ENCODE data around the gene TSPAN1. TPM values are rescaled to one million over a fixed set of nuclear protein-coding genes. Genes with fewer than 3 reads are reported as not detected.

TSPAN1 gene
- total and polyA plus RNA-seq, 2 of the 13 experiments (the other 11 are each of a cell fraction or from before 2014, with no cell fraction given), result 1.7 to 2.9 TPM

- in situ Hi-C loops (cut with HindIII; ENCODE audit: extremely low pct_ligation_motif_present, low pct_unique_long_range_greater_than_20kb) (no loop called here), intact Hi-C loops (cut with micrococcal nuclease; ENCODE audit: unreplicated experiment) (no loop called here)
- H3K4me1 ChIP-seq (ENCODE audit: insufficient read depth, low read length), result peaks cover 15% of the 10 kb centered on the region
- DNase-seq (ENCODE audit: low spot score), result no peak
- ChIA-PET CTCF (ENCODE audit: low intra/inter-chr PET ratio, low total read pairs) (no interaction called here), POLR2A (no interaction called here)
- H3K9ac ChIP-seq (ENCODE audit: insufficient read depth, low read depth, low read length), result no peak overlapping the region
- no peak overlapping the region for H3K4me2 ChIP-seq (ENCODE audit: low read depth, low read length)
- no peak overlapping the region for H2AFZ ChIP-seq (ENCODE audit: low read length)
- WGBS (ENCODE audit: low lambda C conversion rate), result 3% methylated on average over 1 of the region's 1 CpG
- no TSS peak for BruUV-seq (replicated peaks)
- no peak overlapping the region for H3K27ac ChIP-seq (ENCODE audit: extremely low read length, insufficient read depth, low read length)
- peaks cover 0 to 13% of the 10 kb centered on the region in 2 experiments; a peak in 2 of 5 replicates for H3K27me3 ChIP-seq (ENCODE audit: control insufficient read depth in 1 of 2, insufficient read depth in 2 of 2, low read length in 2 of 2)
- no peaks in the 10 kb centered on the region for H3K9me3 ChIP-seq (ENCODE audit: low read length)
- no peak overlapping the region for H3K4me3 ChIP-seq (replicated peaks in 1 of 3; ENCODE audit: insufficient read depth in 1 of 3, low read depth in 2 of 3, low read length in 3 of 3)
- H4K20me1 ChIP-seq (ENCODE audit: insufficient read depth, low read length), result no peaks in the 10 kb centered on the region
- no peak for FAIRE-seq
- no peaks in the 10 kb centered on the region for H3K36me3 ChIP-seq (replicated peaks in 1 of 2; ENCODE audit: control insufficient read depth in 1 of 2, insufficient read depth in 2 of 2, low read length in 2 of 2)
- ATAC-seq, result no peak
- no peak for TF ChIP-seq ZNF276 (CRISPR knock-in tag; IDR thresholded peaks at IDR 0.05; ENCODE audit: low read depth)
- no peak for TF ChIP-seq ZNF616 (CRISPR knock-in tag; IDR thresholded peaks at IDR 0.05; ENCODE audit: low read depth)
- no peak for TF ChIP-seq YY1 (IDR thresholded peaks at IDR 0.05; ENCODE audit: insufficient read depth, insufficient replicate concordance, low read depth, low read length)
- H3K79me2 ChIP-seq (ENCODE audit: insufficient read depth, low read length), result no peaks in the 10 kb centered on the region
Measured at GRCh38 chr1:46160212-46160611, 14.7 kb upstream of the TSPAN1 start.

GRCh38 chr1:46166521-46167462 is 8.1 kb upstream of the TSPAN1 start:
- intact Hi-C loops (cut with micrococcal nuclease; ENCODE audit: unreplicated experiment), result no loop called here
- Histone ChIP-seq H3K36me3 (replicated peaks in 1 of 2; ENCODE audit: control insufficient read depth in 1 of 2, insufficient read depth in 2 of 2, low read length in 2 of 2) (no peaks in the 10 kb centered on the region), H3K9me3 (ENCODE audit: low read length) (no peaks in the 10 kb centered on the region), H4K20me1 (ENCODE audit: insufficient read depth, low read length) (no peaks in the 10 kb centered on the region), H2AFZ (ENCODE audit: low read length) (no peak overlapping the region), H3K79me2 (ENCODE audit: insufficient read depth, low read length) (no peaks in the 10 kb centered on the region), H3K27ac (ENCODE audit: extremely low read length, insufficient read depth, low read length) (no peak overlapping the region), H3K4me1 (ENCODE audit: insufficient read depth, low read length) (no peaks in the 10 kb centered on the region), H3K4me2 (ENCODE audit: low read depth, low read length) (no peak overlapping the region), H3K27me3 (ENCODE audit: control insufficient read depth in 1 of 2, insufficient read depth in 2 of 2, low read length in 2 of 2) (peaks cover 0 to 16% of the 10 kb centered on the region in 2 experiments; a peak in 3 of 5 replicates), H3K9ac (ENCODE audit: insufficient read depth, low read depth, low read length) (no peak overlapping the region), H3K4me3 (replicated peaks in 1 of 3; ENCODE audit: insufficient read depth in 1 of 3, low read depth in 2 of 3, low read length in 3 of 3) (no peak overlapping the region)
- DNase-seq (ENCODE audit: low spot score), result no peak
- ChIA-PET CTCF (ENCODE audit: low intra/inter-chr PET ratio, low total read pairs) (no interaction called here), POLR2A (no interaction called here)
- TF ChIP-seq ZNF616 (CRISPR knock-in tag; IDR thresholded peaks at IDR 0.05; ENCODE audit: low read depth), result no peak
- TF ChIP-seq ZC3H4 (CRISPR knock-in tag; IDR thresholded peaks at IDR 0.05; ENCODE audit: borderline replicate concordance), result no peak
- no peak for TF ChIP-seq ZMYM4 (CRISPR knock-in tag; IDR thresholded peaks at IDR 0.05)
- no peak for TF ChIP-seq SALL2 (CRISPR knock-in tag; IDR thresholded peaks at IDR 0.05)
- no peak for TF ChIP-seq PPARG (CRISPR knock-in tag; conservative IDR thresholded peaks at IDR 0.05)
- no peak for TF ChIP-seq SOX13 (IDR thresholded peaks at IDR 0.05)
- no peak for TF ChIP-seq SOX13 (CRISPR knock-in tag; conservative IDR thresholded peaks at IDR 0.05 in 1 of 2, IDR thresholded peaks at IDR 0.05 in 1 of 2)
- no TSS peak for BruUV-seq (replicated peaks)
- in situ Hi-C loops (cut with HindIII; ENCODE audit: extremely low pct_ligation_motif_present, low pct_unique_long_range_greater_than_20kb), result no loop called here
- 56% methylated on average over 47 of the region's 47 CpGs for WGBS (ENCODE audit: low lambda C conversion rate)
- FAIRE-seq, result no peak
- no peak for ATAC-seq

Data from HepG2 (cell line).